HCT116 (cell line): Measurements from ENCODE around the gene ZNF785.

ENCODE experiments used
- CTCF ChIP-seq, 3 experiments: fragments of 200-600 bp in 1 of 3; sonication (generic) in 1 of 3; IDR thresholded peaks in 2 of 3; conservative IDR thresholded peaks in 1 of 3; 2 replicates each; pipeline ENCODE4 v1.5.1; 2012 to 2017; ENCODE audit warnings: low read depth in 2 of 3, low read length in 2 of 3, antibody characterized with exemption in 1 of 3, borderline replicate concordance in 1 of 3, control low read depth in 1 of 3, mild to moderate bottlenecking in 1 of 3, mixed read lengths in 1 of 3, mixed run types in 1 of 3, moderate library complexity in 1 of 3; ENCODE audit not compliant: insufficient read depth in 1 of 3
- FOSL1 ChIP-seq: IDR thresholded peaks from 2 replicates; pipeline ENCODE4 v1.6.1; 2012; ENCODE audit warnings: low read depth
- JUND ChIP-seq: IDR thresholded peaks from 2 replicates; pipeline ENCODE4 v1.6.1; 2012
- POLR2A ChIP-seq: IDR thresholded peaks from 2 replicates; pipeline ENCODE4 v1.7.0; 2011; ENCODE audit warnings: borderline replicate concordance; ENCODE audit not compliant: insufficient read depth, insufficient read length; ENCODE audit errors: extremely low read depth
- SP1 ChIP-seq: IDR thresholded peaks from 2 replicates; pipeline ENCODE4 v1.6.1; 2012; ENCODE audit warnings: low read depth

- TF ChIP-seq POLR2A (no peak), CTCF (IDR thresholded peaks at IDR 0.05 in 2 of 3, conservative IDR thresholded peaks at IDR 0.05 in 1 of 3; ENCODE audit: borderline replicate concordance in 1 of 3, insufficient read depth in 1 of 3, low read depth in 2 of 3, low read length in 2 of 3) (no peak), SP1 (no peak), FOSL1 (no peak), JUND (no peak)
Measured at GRCh38 chr16:30543067-30543466, 42.4 kb downstream of the ZNF785 start.
